Measurements from ENCODE around the gene USH1C. TPM values are rescaled to one million over a fixed set of nuclear protein-coding genes. Genes with fewer than 3 reads are reported as not detected.

Gene USH1C
- total RNA-seq, 1 donor from 2014 or later = 0.24 TPM

DNA sequence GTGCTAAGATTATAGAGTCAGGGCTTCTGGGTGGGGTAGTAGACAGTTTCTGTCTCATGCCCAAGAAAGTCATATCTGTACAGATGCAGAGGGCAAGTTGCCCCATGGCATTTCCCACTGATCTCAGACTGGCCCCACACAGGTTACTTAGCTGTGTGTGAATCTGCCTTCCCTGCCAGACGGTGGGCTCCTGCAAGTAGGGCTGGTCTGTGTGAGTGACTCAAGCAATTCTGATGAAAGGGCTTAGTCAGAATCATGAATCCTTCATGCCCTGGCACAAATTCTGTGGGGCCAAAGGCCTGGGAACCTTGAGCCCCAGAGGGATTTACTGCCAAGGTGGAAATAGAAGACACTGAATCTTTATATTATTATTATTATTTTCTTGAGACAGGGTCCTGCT lies 30.4 kb downstream of the USH1C start:
- no peak overlapping the region for H3K27ac Mint-ChIP-seq
- H3K4me1 Mint-ChIP-seq = peaks cover 13% of the 10 kb centered on the region
- Histone ChIP-seq H3K27me3 (no peaks in the 10 kb centered on the region), H4K20me1 (ENCODE audit: low read depth) (no peaks in the 10 kb centered on the region), H2AFZ (replicated peaks) (no peak overlapping the region), H3K79me2 (ENCODE audit: low read depth) (no peaks in the 10 kb centered on the region), H3K4me2 (no peak overlapping the region), H3K9ac (no peak overlapping the region), H3K9me3 (ENCODE audit: low read depth) (no peaks in the 10 kb centered on the region), H3K36me3 (no peaks in the 10 kb centered on the region), H3F3A (ENCODE audit: low read depth) (no peaks in the 10 kb centered on the region), H3K27ac (no peak overlapping the region), H3K4me3 (no peak overlapping the region), H3K4me1 (no peaks in the 10 kb centered on the region)
- DNase-seq (ENCODE audit: low spot score) = no peak
- TF ChIP-seq EZH2 (IDR thresholded peaks at IDR 0.05) = no peak
- TF ChIP-seq EZH2phosphoT487 (IDR thresholded peaks at IDR 0.05) = no peak
- TF ChIP-seq, protein P1, sequence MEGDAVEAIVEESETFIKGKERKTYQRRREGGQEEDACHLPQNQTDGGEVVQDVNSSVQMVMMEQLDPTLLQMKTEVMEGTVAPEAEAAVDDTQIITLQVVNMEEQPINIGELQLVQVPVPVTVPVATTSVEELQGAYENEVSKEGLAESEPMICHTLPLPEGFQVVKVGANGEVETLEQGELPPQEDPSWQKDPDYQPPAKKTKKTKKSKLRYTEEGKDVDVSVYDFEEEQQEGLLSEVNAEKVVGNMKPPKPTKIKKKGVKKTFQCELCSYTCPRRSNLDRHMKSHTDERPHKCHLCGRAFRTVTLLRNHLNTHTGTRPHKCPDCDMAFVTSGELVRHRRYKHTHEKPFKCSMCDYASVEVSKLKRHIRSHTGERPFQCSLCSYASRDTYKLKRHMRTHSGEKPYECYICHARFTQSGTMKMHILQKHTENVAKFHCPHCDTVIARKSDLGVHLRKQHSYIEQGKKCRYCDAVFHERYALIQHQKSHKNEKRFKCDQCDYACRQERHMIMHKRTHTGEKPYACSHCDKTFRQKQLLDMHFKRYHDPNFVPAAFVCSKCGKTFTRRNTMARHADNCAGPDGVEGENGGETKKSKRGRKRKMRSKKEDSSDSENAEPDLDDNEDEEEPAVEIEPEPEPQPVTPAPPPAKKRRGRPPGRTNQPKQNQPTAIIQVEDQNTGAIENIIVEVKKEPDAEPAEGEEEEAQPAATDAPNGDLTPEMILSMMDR (IDR thresholded peaks at IDR 0.05) = no peak
- H3K9me3 Mint-ChIP-seq = no peaks in the 10 kb centered on the region
- H3K36me3 Mint-ChIP-seq = no peaks in the 10 kb centered on the region
- H3K4me3 Mint-ChIP-seq = no peak overlapping the region
- H3K27me3 Mint-ChIP-seq (ENCODE audit: insufficient read depth, low read depth) = peaks cover 6% of the 10 kb centered on the region

DNA sequence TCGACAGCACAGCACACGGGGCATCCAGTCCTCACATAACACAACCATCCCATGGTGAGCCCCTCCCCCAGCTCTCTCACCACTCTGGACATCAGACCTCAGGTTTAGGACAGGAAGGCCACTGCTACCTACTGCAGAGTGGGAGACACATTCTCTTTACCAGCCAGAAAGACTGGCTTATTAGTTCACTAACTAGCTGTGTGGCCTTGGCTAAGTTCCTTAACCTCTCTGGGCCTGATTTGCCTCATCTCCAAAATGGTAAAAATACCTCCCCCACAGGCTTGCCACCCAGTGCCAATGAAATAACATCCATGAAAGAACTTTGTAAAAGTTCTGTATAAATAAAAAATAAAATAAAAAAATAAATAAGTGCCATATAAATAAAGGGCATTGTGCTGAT lies 32.1 kb downstream of the USH1C start:
- Histone ChIP-seq H3K36me3 (no peaks in the 10 kb centered on the region), H3K4me2 (no peak overlapping the region), H3K27ac (no peak overlapping the region), H3K9me3 (ENCODE audit: low read depth) (no peaks in the 10 kb centered on the region), H3K4me3 (no peak overlapping the region), H3K79me2 (ENCODE audit: low read depth) (no peaks in the 10 kb centered on the region), H4K20me1 (ENCODE audit: low read depth) (no peaks in the 10 kb centered on the region), H3F3A (ENCODE audit: low read depth) (no peaks in the 10 kb centered on the region), H3K27me3 (no peaks in the 10 kb centered on the region), H3K4me1 (no peaks in the 10 kb centered on the region), H2AFZ (replicated peaks) (no peak overlapping the region), H3K9ac (no peak overlapping the region)
- Mint-ChIP-seq H3K36me3 (no peaks in the 10 kb centered on the region), H3K27me3 (ENCODE audit: insufficient read depth, low read depth) (peaks cover 6% of the 10 kb centered on the region), H3K27ac (no peak overlapping the region), H3K4me3 (no peak overlapping the region), H3K9me3 (no peaks in the 10 kb centered on the region), H3K4me1 (peaks cover 13% of the 10 kb centered on the region)
- DNase-seq (ENCODE audit: low spot score) = no peak
- TF ChIP-seq, protein P1 (IDR thresholded peaks at IDR 0.05) = no peak
- TF ChIP-seq EZH2phosphoT487 (IDR thresholded peaks at IDR 0.05) = no peak
- TF ChIP-seq EZH2 (IDR thresholded peaks at IDR 0.05) = no peak

DNA sequence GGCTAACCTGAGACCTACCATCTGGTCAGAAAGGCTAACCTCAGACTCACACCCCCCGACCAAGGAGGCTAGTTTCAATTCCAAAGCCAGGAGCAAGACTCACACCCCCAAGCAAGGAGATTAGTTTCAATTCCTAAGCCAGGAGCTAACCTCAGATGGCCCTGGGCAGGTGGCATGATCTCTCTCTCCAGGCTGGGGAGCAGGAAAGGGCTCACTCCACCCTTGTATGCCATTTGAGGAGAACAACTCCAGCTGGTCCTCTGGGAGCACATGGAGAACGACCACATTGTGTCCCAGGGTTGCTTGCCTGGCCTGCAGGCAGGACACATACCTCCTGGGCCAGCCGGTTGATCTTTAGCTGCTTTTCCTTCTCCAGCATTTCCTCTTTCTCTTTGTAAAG lies 32.6 kb downstream of the USH1C start:
- no peak overlapping the region for H3K4me3 Mint-ChIP-seq
- no peak overlapping the region for H3K9ac ChIP-seq
- no peak overlapping the region for H3K4me2 ChIP-seq
- TF ChIP-seq EZH2 (IDR thresholded peaks at IDR 0.05) = no peak
- no peak for TF ChIP-seq EZH2phosphoT487 (IDR thresholded peaks at IDR 0.05)
- TF ChIP-seq, protein P1 (IDR thresholded peaks at IDR 0.05) = no peak
- no peak overlapping the region for H2AFZ ChIP-seq (replicated peaks)
- H3K27me3 ChIP-seq = no peaks in the 10 kb centered on the region
- H3K4me1 ChIP-seq = no peaks in the 10 kb centered on the region
- H3K79me2 ChIP-seq (ENCODE audit: low read depth) = no peaks in the 10 kb centered on the region
- H3K4me3 ChIP-seq = no peak overlapping the region
- no peak for DNase-seq (ENCODE audit: low spot score)
- no peaks in the 10 kb centered on the region for H4K20me1 ChIP-seq (ENCODE audit: low read depth)
- no peaks in the 10 kb centered on the region for H3K36me3 Mint-ChIP-seq
- no peaks in the 10 kb centered on the region for H3F3A ChIP-seq (ENCODE audit: low read depth)
- no peaks in the 10 kb centered on the region for H3K9me3 Mint-ChIP-seq
- H3K27ac ChIP-seq = no peak overlapping the region
- H3K4me1 Mint-ChIP-seq = peaks cover 13% of the 10 kb centered on the region
- no peaks in the 10 kb centered on the region for H3K9me3 ChIP-seq (ENCODE audit: low read depth)
- peaks cover 6% of the 10 kb centered on the region for H3K27me3 Mint-ChIP-seq (ENCODE audit: insufficient read depth, low read depth)
- H3K36me3 ChIP-seq = no peaks in the 10 kb centered on the region
- H3K27ac Mint-ChIP-seq = no peak overlapping the region

All from neural progenitor cell (in vitro differentiated cells).